ENCODE results near the gene LDLR. TPM values are rescaled to one million over a fixed set of nuclear protein-coding genes. Genes with fewer than 3 reads are reported as not detected.

The LDLR gene
- total RNA-seq, 4 donors from 2014 or later: 14.2 to 258 (median 47.5) TPM

GRCh38 chr19:11141937-11142527 lies 52.8 kb downstream of the LDLR start:
- H3K4me3 ChIP-seq: peak overlapping the region in 3 of 4 donors; percentile 23 to 38 (median 31)
- H3K9me3 ChIP-seq: peaks cover 0 to 3% (median 0%) of the 10 kb centered on the region in 4 donors
- intact Hi-C loops (cut with DNase I): no loop called here
- no peak for DNase-seq (ENCODE audit: extremely low spot score)
- no peaks in the 10 kb centered on the region for H3K36me3 ChIP-seq
- WGBS: 86% methylated on average over 6 of the region's 9 CpGs
- H3K4me1 ChIP-seq: peaks cover 64 to 76% (median 72%) of the 10 kb centered on the region in 4 donors
- no peaks in the 10 kb centered on the region for H3K27me3 ChIP-seq
- peak in 2 of 3 experiments; percentile 19 to 42 for TF ChIP-seq CTCF (IDR thresholded peaks at IDR 0.05)
- no peak for TF ChIP-seq POLR2A (IDR thresholded peaks at IDR 0.05; ENCODE audit: low read depth)
- peak overlapping the region; percentile 97 to 100 (median 98) for H3K27ac ChIP-seq (replicated peaks in 1 of 4)

- peak overlapping the region; percentile 23 to 50 (median 34) for H3K4me3 ChIP-seq
- H3K36me3 ChIP-seq: no peaks in the 10 kb centered on the region
- peak overlapping the region; percentile 97 to 100 (median 98) for H3K27ac ChIP-seq (replicated peaks in 1 of 4)
- intact Hi-C loops (cut with DNase I): no loop called here
- H3K27me3 ChIP-seq: no peaks in the 10 kb centered on the region
- TF ChIP-seq EP300 (IDR thresholded peaks at IDR 0.05): no peak
- peak; percentile 77 to 80 for TF ChIP-seq POLR2AphosphoS5 (IDR thresholded peaks at IDR 0.05)
- no peak for TF ChIP-seq CTCF (IDR thresholded peaks at IDR 0.05)
- peak; percentile 39 for TF ChIP-seq POLR2A (IDR thresholded peaks at IDR 0.05; ENCODE audit: low read depth)
- H3K4me1 ChIP-seq: peaks cover 59 to 70% (median 66%) of the 10 kb centered on the region in 4 donors
- peak; percentile 96 for DNase-seq (ENCODE audit: extremely low spot score)
- 0% methylated on average over 2 of the region's 22 CpGs for WGBS
- H3K9me3 ChIP-seq: peaks cover 0 to 3% (median 0%) of the 10 kb centered on the region in 4 donors
These were observed 53.4 kb downstream of the LDLR start for GRCh38 chr19:11142528-11143171.

- 96% methylated on average over 3 of the region's 3 CpGs for WGBS
- TF ChIP-seq POLR2A (IDR thresholded peaks at IDR 0.05; ENCODE audit: low read depth): no peak
- TF ChIP-seq POLR2AphosphoS5 (IDR thresholded peaks at IDR 0.05): no peak
- no peak for TF ChIP-seq EP300 (IDR thresholded peaks at IDR 0.05)
- TF ChIP-seq CTCF (IDR thresholded peaks at IDR 0.05): no peak
- Histone ChIP-seq H3K4me1 (peaks cover 30 to 59% (median 49%) of the 10 kb centered on the region in 4 donors), H3K9me3 (peaks cover 0 to 3% (median 0%) of the 10 kb centered on the region in 4 donors), H3K27ac (replicated peaks in 1 of 4) (peak overlapping the region in 3 of 4 donors; percentile 40 to 100 (median 97)), H3K27me3 (no peaks in the 10 kb centered on the region), H3K4me3 (no peak overlapping the region), H3K36me3 (no peaks in the 10 kb centered on the region)
- intact Hi-C loops (cut with DNase I): no loop called here
- no peak for DNase-seq (ENCODE audit: extremely low spot score)
These were observed 56.3 kb downstream of the LDLR start for GRCh38 chr19:11145536-11145924.

GRCh38 chr19:11148001-11148400 lies 58.7 kb downstream of the LDLR start:
- DNase-seq (ENCODE audit: extremely low spot score): no peak
- 87% methylated on average over 14 of the region's 14 CpGs for WGBS
- Histone ChIP-seq H3K36me3 (no peaks in the 10 kb centered on the region), H3K4me3 (no peak overlapping the region), H3K27ac (replicated peaks in 1 of 4) (peak overlapping the region in 2 of 4 donors; percentile 92), H3K4me1 (peaks cover 24 to 59% (median 48%) of the 10 kb centered on the region in 4 donors), H3K9me3 (peaks cover 0 to 3% (median 0%) of the 10 kb centered on the region in 4 donors), H3K27me3 (no peaks in the 10 kb centered on the region)
- TF ChIP-seq POLR2A (IDR thresholded peaks at IDR 0.05; ENCODE audit: low read depth) (no peak), CTCF (IDR thresholded peaks at IDR 0.05) (no peak), POLR2AphosphoS5 (IDR thresholded peaks at IDR 0.05) (no peak), EP300 (IDR thresholded peaks at IDR 0.05) (no peak)
- intact Hi-C loops (cut with DNase I): no loop called here

All from esophagus muscularis mucosa (tissue), 4 donors.